NCI-H1417 treated with DMSO at 0.1 percent for 48 hours (cell line): ENCODE results near the gene DHX57.
A peak's percentile ranks its signal among the peaks of the same experiment; 100 is the strongest.

Experiments
- DNase-seq: peaks from one replicate; lab custom pipeline; 2025; lab: John Stamatoyannopoulos, UW

DHX57 gene

GRCh38 chr2:38875576-38876367, at the start of gene DHX57, which contains the start of gene MORN2:
Gene DHX57, minus strand, starts transcription at chr2:38875934. Its CDS starts 7,529 bp downstream, at chr2:38868405.
Gene MORN2, plus strand, starts transcription at chr2:38875976.
- DNase-seq: peak; percentile 70

GRCh38 chr2:38922902-38923301, 47.2 kb upstream of the DHX57 start:
- no peak for DNase-seq

- no peak for DNase-seq
Measured at GRCh38 chr2:38922389-38922788, 46.7 kb upstream of the DHX57 start.

- no peak for DNase-seq
Measured at GRCh38 chr2:38912619-38913018, 36.9 kb upstream of the DHX57 start.

- no peak for DNase-seq
Measured at GRCh38 chr2:38911191-38911590, 35.5 kb upstream of the DHX57 start.

- no peak for DNase-seq
Measured at GRCh38 chr2:38909872-38910271, 34.1 kb upstream of the DHX57 start.

- DNase-seq: no peak
Measured at GRCh38 chr2:38907743-38908562, 32.2 kb upstream of the DHX57 start.

GRCh38 chr2:38907242-38907641, 31.5 kb upstream of the DHX57 start:
- DNase-seq: no peak

GRCh38 chr2:38905251-38905650, 29.5 kb upstream of the DHX57 start:
- DNase-seq: no peak

- DNase-seq: no peak
Measured at GRCh38 chr2:38900726-38901125, 25.0 kb upstream of the DHX57 start.

- no peak for DNase-seq
Measured at GRCh38 chr2:38898256-38898655, 22.5 kb upstream of the DHX57 start.

GRCh38 chr2:38892819-38893218, 17.1 kb upstream of the DHX57 start:
- DNase-seq: no peak

- DNase-seq: no peak
Measured at GRCh38 chr2:38889575-38889974, 13.8 kb upstream of the DHX57 start, which contains the start of gene ARHGEF33. Gene ARHGEF33, plus strand, starts transcription at chr2:38889875. Its CDS starts 29,573 bp downstream, at chr2:38919448.

GRCh38 chr2:38889045-38889444, 13.3 kb upstream of the DHX57 start:
- no peak for DNase-seq

GRCh38 chr2:38887902-38888554, 12.3 kb upstream of the DHX57 start:
- no peak for DNase-seq

GRCh38 chr2:38887347-38887746, 11.6 kb upstream of the DHX57 start:
- no peak for DNase-seq

GRCh38 chr2:38886063-38886462, 10.3 kb upstream of the DHX57 start:
- no peak for DNase-seq

GRCh38 chr2:38876407-38876806, 673 bp upstream of the DHX57 start:
- DNase-seq: no peak

- no peak for DNase-seq
Measured at GRCh38 chr2:38875227-38875575, 533 bp downstream of the DHX57 start.

GRCh38 chr2:38873763-38874162, 2.0 kb downstream of the DHX57 start:
- DNase-seq: no peak

GRCh38 chr2:38871432-38871831, 4.3 kb downstream of the DHX57 start:
- no peak for DNase-seq

- DNase-seq: no peak
Measured at GRCh38 chr2:38866773-38867443, 8.8 kb downstream of the DHX57 start.
